Nephron progenitor cell (in vitro differentiated cells): ENCODE data around the gene NUMB.
A peak's percentile ranks its signal among the peaks of the same experiment; 100 is the strongest.

Experiments used
- DNase-seq: peaks from one replicate; pipeline ENCODE4 v3.0.0; 2021
- H3K27ac Mint-ChIP-seq: 2 replicates; pipeline ENCODE4 v1.8.0; 2021; ENCODE audit warnings: mild to moderate bottlenecking, moderate library complexity, mixed read lengths
- H3K27me3 Mint-ChIP-seq: 2 replicates; pipeline ENCODE4 v1.8.0; 2021; ENCODE audit warnings: mild to moderate bottlenecking, low read depth, mixed read lengths; ENCODE audit not compliant: poor library complexity
- H3K36me3 Mint-ChIP-seq: 2 replicates; pipeline ENCODE4 v1.8.0; 2021; ENCODE audit warnings: low read depth, mixed read lengths
- H3K4me1 Mint-ChIP-seq: 2 replicates; pipeline ENCODE4 v1.8.0; 2021; ENCODE audit warnings: mixed read lengths
- H3K4me3 Mint-ChIP-seq: 2 replicates; pipeline ENCODE4 v1.8.0; 2021; ENCODE audit warnings: mild to moderate bottlenecking, moderate library complexity, mixed read lengths
- H3K9me3 Mint-ChIP-seq: 2 replicates; pipeline ENCODE4 v1.8.0; 2021; ENCODE audit warnings: mild to moderate bottlenecking, moderate library complexity, mixed read lengths
- TF ChIP-seq, protein P1 (sequence below): fragments of 200-600 bp; sonication (generic); IDR thresholded peaks from 2 replicates; pipeline ENCODE4 v1.5.0; 2021; ENCODE audit warnings: antibody characterized with exemption

NUMB gene

DNA sequence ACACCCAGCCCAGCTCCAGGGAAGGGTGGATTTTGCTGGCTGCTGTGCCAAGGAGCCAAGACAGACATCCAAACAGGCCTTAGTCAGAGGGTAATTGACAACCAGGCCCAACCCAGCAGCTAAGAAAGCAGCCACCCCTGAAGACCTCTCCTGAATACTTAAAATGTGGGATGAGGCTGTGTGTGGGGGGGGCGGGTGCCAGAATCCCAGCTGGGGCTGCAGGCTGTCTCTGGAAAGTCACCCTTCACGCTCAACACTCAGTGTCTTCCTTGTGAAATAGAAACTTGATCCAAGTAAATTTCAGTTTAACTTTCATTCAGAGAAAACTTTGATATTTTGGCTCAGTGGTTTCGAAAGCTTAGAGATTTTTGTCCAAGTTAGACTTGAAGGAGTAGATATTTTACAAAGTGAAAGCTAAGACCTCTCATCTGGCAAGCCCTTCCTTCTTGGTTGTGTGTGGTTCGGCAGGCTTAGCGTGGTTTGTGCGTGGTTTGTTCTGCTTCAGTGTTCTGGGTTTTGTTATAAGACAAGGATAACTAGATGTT, 215.9 kb downstream of the NUMB start:
- TF ChIP-seq, protein P1, sequence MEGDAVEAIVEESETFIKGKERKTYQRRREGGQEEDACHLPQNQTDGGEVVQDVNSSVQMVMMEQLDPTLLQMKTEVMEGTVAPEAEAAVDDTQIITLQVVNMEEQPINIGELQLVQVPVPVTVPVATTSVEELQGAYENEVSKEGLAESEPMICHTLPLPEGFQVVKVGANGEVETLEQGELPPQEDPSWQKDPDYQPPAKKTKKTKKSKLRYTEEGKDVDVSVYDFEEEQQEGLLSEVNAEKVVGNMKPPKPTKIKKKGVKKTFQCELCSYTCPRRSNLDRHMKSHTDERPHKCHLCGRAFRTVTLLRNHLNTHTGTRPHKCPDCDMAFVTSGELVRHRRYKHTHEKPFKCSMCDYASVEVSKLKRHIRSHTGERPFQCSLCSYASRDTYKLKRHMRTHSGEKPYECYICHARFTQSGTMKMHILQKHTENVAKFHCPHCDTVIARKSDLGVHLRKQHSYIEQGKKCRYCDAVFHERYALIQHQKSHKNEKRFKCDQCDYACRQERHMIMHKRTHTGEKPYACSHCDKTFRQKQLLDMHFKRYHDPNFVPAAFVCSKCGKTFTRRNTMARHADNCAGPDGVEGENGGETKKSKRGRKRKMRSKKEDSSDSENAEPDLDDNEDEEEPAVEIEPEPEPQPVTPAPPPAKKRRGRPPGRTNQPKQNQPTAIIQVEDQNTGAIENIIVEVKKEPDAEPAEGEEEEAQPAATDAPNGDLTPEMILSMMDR = no peak
- peaks cover 32% of the 10 kb centered on the region for H3K4me1 Mint-ChIP-seq
- H3K4me3 Mint-ChIP-seq = no peak overlapping the region
- DNase-seq = no peak
- no peaks in the 10 kb centered on the region for H3K36me3 Mint-ChIP-seq
- peaks cover 70% of the 10 kb centered on the region for H3K27me3 Mint-ChIP-seq
- H3K9me3 Mint-ChIP-seq = peaks cover 3% of the 10 kb centered on the region
- H3K27ac Mint-ChIP-seq = no peak overlapping the region

DNA sequence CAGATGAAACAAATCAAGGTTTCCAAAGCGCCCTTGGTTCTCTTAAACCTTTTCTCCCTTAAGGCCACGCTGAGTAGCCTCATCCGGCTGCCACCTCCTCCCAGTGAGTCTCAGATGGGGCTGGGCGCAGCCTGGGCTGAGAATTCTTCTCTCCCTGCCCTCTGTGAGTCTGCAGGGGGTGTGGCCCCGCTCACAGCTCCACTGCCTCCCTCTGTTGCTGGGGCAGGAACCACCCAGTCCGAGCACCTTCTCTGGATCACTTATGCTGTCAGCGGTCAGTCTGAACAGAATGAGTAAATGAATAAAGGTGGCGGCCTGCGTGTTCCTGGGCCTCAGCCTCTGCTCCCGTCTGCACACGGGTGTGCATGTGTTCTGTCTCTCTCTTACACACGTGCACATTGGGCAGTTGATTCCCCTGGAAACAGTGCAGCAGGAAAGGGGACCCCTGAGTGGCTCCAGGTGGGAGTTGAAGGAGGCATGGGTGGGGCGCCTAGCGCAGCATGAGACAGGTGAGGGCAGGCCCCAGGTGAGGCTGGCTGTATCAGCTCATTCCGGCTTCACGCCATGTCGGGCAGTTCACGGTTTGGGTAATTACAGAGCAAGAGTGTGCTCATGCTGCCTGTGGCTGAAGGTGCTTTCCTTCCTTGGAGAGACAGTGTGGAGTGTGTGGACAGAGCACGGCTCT, 216.7 kb downstream of the NUMB start:
- no peak overlapping the region for H3K27ac Mint-ChIP-seq
- H3K4me1 Mint-ChIP-seq = peaks cover 32% of the 10 kb centered on the region

DNA sequence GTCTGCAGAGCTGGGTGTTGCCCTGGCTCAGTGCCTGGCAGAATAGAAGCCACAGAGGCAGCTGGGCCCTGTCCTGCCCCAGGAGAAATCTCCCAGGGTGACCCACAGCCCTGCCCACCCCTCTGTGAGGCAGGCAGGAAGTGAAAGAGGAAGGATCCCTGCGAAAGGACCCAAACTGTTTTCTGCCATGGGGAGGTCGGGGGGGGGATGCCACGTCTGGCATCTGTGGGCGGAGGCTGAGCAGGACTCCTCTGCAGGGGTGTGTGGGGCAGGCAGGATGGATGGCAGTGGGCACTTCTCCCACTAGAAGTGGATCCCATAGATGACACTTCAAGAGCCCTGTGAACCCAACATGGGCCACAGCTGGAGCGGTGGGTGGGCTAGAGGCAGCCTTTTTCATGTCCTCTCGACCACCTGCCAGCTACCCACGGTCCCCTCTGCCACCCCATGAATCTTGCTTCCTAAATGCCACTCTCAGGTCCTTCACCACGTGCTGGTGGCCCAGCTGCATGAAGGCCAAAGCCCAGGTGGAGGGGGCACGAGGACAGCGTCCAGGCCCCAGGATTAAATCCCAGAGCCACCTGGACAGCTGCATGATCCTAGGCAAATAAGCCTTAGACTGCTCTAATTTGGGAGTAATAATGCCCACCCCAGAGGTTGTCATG, 217.4 kb downstream of the NUMB start:
- Mint-ChIP-seq H3K9me3 (peaks cover 3% of the 10 kb centered on the region), H3K36me3 (no peaks in the 10 kb centered on the region), H3K27ac (no peak overlapping the region), H3K27me3 (peaks cover 78% of the 10 kb centered on the region), H3K4me1 (peaks cover 36% of the 10 kb centered on the region), H3K4me3 (no peak overlapping the region)
- TF ChIP-seq, protein P1 = no peak
- no peak for DNase-seq

More for the DNA sequence above, 216.7 kb downstream of the NUMB start:
- DNase-seq = no peak
- Mint-ChIP-seq H3K9me3 (peaks cover 3% of the 10 kb centered on the region), H3K36me3 (no peaks in the 10 kb centered on the region), H3K4me3 (no peak overlapping the region), H3K27me3 (peaks cover 77% of the 10 kb centered on the region)
- TF ChIP-seq, protein P1 = no peak

DNA sequence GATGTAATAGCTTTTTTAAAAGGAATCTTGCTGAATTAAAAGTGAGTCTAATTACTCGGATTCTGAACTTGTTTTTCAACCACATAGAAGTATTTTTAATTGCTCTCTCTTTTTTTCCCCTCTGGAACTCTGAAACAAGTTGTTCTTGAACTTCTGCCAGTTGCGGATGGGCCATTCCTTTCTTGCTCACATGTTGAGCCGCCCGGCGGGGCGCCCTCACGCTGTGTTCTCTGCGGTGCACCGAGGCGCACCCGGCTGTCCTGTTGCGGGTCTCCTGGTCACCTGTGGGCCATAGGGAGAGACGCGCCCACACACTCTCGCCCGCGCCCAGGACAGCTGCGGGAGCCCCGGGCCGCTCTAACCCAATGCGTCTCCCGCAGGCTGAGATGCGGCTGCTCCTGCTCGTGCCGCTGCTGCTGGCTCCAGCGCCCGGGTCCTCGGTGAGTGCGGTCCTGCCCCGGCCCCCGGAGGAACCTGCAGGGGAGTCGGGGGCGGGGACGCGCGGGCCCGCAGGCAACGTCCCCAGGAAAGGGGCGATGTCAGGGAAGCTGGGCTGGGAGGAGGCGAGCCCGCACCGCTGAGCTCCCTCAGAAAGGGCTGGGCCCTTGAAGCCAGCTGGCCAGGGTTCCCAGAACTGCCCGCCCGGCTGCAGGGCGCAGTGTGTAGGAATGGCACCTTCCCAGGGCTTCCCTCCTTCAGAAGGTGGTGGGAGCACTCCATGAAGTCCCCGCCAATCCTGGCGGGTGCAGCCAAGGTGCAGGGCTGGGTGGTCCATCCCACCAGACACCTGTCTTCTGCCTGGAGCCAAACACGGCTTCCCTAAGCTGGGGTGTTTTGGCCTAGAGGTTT, 218.7 kb downstream of the NUMB start:
- H3K36me3 Mint-ChIP-seq = no peaks in the 10 kb centered on the region
- H3K27me3 Mint-ChIP-seq = peaks cover 91% of the 10 kb centered on the region
- H3K27ac Mint-ChIP-seq = no peak overlapping the region
- DNase-seq = peak; percentile 62
- H3K4me1 Mint-ChIP-seq = peaks cover 47% of the 10 kb centered on the region
- H3K4me3 Mint-ChIP-seq = peak overlapping the region; percentile 72
- TF ChIP-seq, protein P1 = no peak
- H3K9me3 Mint-ChIP-seq = peaks cover 3% of the 10 kb centered on the region

DNA sequence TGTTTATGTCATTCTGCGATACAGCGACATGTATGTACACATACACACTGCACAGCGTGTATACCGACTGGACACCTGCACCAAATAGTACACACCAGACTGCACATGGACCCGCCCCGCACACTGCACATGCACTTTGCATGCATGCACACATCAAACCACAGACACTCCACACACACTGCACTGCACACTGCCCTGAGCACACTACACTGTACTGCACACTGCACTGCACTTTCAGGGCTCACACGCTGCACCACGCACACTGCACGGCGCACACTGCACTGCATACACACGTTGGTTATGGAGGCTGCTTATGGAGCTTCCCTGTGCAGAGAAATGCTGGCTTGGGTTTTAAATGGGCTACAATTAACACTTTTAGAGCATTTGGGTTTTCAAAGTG, 219.4 kb downstream of the NUMB start:
- H3K27ac Mint-ChIP-seq = no peak overlapping the region

More for the DNA sequence above, 219.4 kb downstream of the NUMB start:
- TF ChIP-seq, protein P1 = no peak
- no peaks in the 10 kb centered on the region for H3K36me3 Mint-ChIP-seq
- H3K4me3 Mint-ChIP-seq = peak overlapping the region; percentile 72
- H3K4me1 Mint-ChIP-seq = peaks cover 49% of the 10 kb centered on the region
- peaks cover 93% of the 10 kb centered on the region for H3K27me3 Mint-ChIP-seq
- no peak for DNase-seq
- H3K9me3 Mint-ChIP-seq = peaks cover 3% of the 10 kb centered on the region
